Measurements from ENCODE around the gene FHOD1. TPM values are rescaled to one million over a fixed set of nuclear protein-coding genes. Genes with fewer than 3 reads are reported as not detected.

The FHOD1 gene
- total and polyA plus RNA-seq, 9 of the 15 experiments (the other 6 are each of a cell fraction or from before 2014, with no cell fraction given) = 18.7 to 126 (median 32.3) TPM

- TF ChIP-seq E2F3 (CRISPR knock-in tag; IDR thresholded peaks at IDR 0.05) (no peak), SMARCE1 (IDR thresholded peaks at IDR 0.05) (no peak), POLR2G (IDR thresholded peaks at IDR 0.05; ENCODE audit: low read depth, low read length) (0 out of 2 replicates have a peak, but pooled peaks have one; percentile 37), NFIC (IDR thresholded peaks at IDR 0.05) (peak; percentile 70), ZNF436 (CRISPR knock-in tag; IDR thresholded peaks at IDR 0.05) (no peak), ZNF551 (CRISPR knock-in tag; IDR thresholded peaks at IDR 0.05) (no peak), ZNF586 (CRISPR knock-in tag; conservative IDR thresholded peaks at IDR 0.05) (no peak), SMARCB1 (IDR thresholded peaks at IDR 0.05; ENCODE audit: insufficient read length, low read depth) (no peak), ZNF239 (CRISPR knock-in tag; IDR thresholded peaks at IDR 0.05) (no peak), JUND (IDR thresholded peaks at IDR 0.05; ENCODE audit: borderline replicate concordance, low read depth, low read length) (no peak), JUND (tag; IDR thresholded peaks at IDR 0.05; ENCODE audit: borderline replicate concordance, low read depth, low read length) (no peak), RAD21 (CRISPR knock-in tag; conservative IDR thresholded peaks at IDR 0.05 in 1 of 2, IDR thresholded peaks at IDR 0.05 in 1 of 2) (peak in 1 of 2 experiments; percentile 23; a peak in 1 of 4 replicates), THRAP3 (IDR thresholded peaks at IDR 0.05; ENCODE audit: borderline replicate concordance) (no peak), DACH1 (IDR thresholded peaks at IDR 0.05; ENCODE audit: partially characterized antibody) (no peak), SMC3 (conservative IDR thresholded peaks at IDR 0.05; ENCODE audit: insufficient read depth, low read depth, low read length) (peak; percentile 41), WHSC1 (IDR thresholded peaks at IDR 0.05; ENCODE audit: low read length) (no peak), FIP1L1 (IDR thresholded peaks at IDR 0.05; ENCODE audit: low read depth, low read length, poor library complexity, severe bottlenecking) (no peak), ZNF274 (IDR thresholded peaks at IDR 0.05; ENCODE audit: borderline replicate concordance, low read depth, low read length) (no peak), RBM22 (IDR thresholded peaks at IDR 0.05; ENCODE audit: low read depth, low read length, poor library complexity, severe bottlenecking) (no peak)
- TF ChIP-seq, protein P1, sequence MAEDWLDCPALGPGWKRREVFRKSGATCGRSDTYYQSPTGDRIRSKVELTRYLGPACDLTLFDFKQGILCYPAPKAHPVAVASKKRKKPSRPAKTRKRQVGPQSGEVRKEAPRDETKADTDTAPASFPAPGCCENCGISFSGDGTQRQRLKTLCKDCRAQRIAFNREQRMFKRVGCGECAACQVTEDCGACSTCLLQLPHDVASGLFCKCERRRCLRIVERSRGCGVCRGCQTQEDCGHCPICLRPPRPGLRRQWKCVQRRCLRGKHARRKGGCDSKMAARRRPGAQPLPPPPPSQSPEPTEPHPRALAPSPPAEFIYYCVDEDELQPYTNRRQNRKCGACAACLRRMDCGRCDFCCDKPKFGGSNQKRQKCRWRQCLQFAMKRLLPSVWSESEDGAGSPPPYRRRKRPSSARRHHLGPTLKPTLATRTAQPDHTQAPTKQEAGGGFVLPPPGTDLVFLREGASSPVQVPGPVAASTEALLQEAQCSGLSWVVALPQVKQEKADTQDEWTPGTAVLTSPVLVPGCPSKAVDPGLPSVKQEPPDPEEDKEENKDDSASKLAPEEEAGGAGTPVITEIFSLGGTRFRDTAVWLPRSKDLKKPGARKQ (CRISPR knock-in tag; IDR thresholded peaks at IDR 0.05) = no peak
- TF ChIP-seq, protein P2, sequence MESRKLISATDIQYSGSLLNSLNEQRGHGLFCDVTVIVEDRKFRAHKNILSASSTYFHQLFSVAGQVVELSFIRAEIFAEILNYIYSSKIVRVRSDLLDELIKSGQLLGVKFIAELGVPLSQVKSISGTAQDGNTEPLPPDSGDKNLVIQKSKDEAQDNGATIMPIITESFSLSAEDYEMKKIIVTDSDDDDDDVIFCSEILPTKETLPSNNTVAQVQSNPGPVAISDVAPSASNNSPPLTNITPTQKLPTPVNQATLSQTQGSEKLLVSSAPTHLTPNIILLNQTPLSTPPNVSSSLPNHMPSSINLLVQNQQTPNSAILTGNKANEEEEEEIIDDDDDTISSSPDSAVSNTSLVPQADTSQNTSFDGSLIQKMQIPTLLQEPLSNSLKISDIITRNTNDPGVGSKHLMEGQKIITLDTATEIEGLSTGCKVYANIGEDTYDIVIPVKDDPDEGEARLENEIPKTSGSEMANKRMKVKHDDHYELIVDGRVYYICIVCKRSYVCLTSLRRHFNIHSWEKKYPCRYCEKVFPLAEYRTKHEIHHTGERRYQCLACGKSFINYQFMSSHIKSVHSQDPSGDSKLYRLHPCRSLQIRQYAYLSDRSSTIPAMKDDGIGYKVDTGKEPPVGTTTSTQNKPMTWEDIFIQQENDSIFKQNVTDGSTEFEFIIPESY (CRISPR knock-in tag; IDR thresholded peaks at IDR 0.05) = peak; percentile 68
- TF ChIP-seq, protein P3, sequence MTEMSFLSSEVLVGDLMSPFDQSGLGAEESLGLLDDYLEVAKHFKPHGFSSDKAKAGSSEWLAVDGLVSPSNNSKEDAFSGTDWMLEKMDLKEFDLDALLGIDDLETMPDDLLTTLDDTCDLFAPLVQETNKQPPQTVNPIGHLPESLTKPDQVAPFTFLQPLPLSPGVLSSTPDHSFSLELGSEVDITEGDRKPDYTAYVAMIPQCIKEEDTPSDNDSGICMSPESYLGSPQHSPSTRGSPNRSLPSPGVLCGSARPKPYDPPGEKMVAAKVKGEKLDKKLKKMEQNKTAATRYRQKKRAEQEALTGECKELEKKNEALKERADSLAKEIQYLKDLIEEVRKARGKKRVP (CRISPR knock-in tag; IDR thresholded peaks at IDR 0.05) = no peak
These were observed 37.7 kb upstream of the FHOD1 start (continued) for GRCh38 chr16:67284699-67285646.

All from K562 (cell line).